22Rv1 (cell line): Measurements from ENCODE around the gene ZBTB20.

Source experiments
- H3K27ac ChIP-seq: fragments of 450-650 bp; 2 replicates; pipeline ENCODE4 v1.5.1; 2017
- ZFX ChIP-seq: fragments of 450-650 bp; IDR thresholded peaks from 2 replicates; pipeline ENCODE4 v1.6.1; 2017; ENCODE audit warnings: antibody characterized with exemption, borderline replicate concordance
- TF ChIP-seq, protein P1 (sequence below): fragments of 450-650 bp; IDR thresholded peaks from 2 replicates; pipeline ENCODE4 v1.5.1; 2017; ENCODE audit warnings: mild to moderate bottlenecking

The ZBTB20 gene

DNA sequence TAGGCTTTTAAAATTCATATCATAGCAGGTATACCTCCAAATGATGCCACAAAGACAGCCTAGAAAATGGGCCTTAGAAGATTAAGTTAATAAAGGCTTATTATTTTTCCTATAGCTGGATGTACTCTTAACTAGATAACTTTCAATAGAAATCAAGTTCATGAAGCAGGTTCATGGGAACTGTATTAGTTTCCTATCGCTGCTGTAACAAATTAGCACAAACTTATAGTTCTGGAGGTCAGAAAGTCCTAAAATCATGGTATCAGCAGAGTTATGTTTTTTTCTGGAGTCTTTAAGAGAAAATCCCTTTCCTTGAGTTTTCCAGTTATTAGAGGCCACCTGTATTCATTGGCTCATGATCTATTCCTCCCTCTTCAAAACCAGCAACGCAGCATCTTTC, 583.4 kb downstream of the ZBTB20 start:
- no peak for TF ChIP-seq ZFX
- TF ChIP-seq, protein P1, sequence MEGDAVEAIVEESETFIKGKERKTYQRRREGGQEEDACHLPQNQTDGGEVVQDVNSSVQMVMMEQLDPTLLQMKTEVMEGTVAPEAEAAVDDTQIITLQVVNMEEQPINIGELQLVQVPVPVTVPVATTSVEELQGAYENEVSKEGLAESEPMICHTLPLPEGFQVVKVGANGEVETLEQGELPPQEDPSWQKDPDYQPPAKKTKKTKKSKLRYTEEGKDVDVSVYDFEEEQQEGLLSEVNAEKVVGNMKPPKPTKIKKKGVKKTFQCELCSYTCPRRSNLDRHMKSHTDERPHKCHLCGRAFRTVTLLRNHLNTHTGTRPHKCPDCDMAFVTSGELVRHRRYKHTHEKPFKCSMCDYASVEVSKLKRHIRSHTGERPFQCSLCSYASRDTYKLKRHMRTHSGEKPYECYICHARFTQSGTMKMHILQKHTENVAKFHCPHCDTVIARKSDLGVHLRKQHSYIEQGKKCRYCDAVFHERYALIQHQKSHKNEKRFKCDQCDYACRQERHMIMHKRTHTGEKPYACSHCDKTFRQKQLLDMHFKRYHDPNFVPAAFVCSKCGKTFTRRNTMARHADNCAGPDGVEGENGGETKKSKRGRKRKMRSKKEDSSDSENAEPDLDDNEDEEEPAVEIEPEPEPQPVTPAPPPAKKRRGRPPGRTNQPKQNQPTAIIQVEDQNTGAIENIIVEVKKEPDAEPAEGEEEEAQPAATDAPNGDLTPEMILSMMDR: no peak
- H3K27ac ChIP-seq: no peak overlapping the region

DNA sequence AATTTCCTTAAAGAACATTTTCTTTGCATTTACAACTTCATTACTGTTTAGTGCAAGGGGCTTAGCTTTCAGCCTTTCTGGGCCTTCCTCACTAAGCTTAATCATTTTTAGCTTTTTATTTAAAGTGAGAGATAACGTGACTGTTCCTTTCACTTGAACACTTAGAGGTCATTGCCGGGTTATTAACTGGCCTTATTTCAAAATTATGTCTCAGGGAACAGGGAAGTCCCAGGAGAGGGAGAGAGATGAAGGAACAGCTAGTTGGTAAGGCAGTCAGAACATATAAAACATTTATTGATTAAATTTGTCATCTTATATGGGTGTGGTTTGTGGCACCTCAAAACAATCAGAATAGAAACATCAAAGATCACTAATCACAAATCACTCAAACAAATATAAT, 584.5 kb downstream of the ZBTB20 start:
- TF ChIP-seq, protein P1: no peak
- TF ChIP-seq ZFX: no peak
- H3K27ac ChIP-seq: no peak overlapping the region

DNA sequence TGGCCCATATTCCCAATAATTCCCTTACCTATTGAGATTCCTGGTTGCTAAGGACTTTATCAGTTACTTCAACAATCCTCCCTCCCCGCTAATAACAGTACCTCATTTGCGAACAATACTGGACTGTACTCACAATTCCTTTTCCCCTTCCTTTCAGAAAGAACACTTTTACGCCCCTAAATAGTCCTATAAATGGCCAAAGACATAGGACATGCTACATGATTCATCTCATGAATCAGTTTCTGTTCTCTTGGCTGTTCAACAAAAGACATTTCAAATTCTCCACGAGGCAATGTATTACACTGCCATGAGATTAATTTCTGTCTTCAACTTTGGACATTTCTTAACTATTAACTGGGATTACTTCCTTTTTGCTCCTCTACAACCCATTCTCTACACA, 588.8 kb downstream of the ZBTB20 start:
- TF ChIP-seq, protein P1: no peak
- no peak for TF ChIP-seq ZFX
- no peak overlapping the region for H3K27ac ChIP-seq

DNA sequence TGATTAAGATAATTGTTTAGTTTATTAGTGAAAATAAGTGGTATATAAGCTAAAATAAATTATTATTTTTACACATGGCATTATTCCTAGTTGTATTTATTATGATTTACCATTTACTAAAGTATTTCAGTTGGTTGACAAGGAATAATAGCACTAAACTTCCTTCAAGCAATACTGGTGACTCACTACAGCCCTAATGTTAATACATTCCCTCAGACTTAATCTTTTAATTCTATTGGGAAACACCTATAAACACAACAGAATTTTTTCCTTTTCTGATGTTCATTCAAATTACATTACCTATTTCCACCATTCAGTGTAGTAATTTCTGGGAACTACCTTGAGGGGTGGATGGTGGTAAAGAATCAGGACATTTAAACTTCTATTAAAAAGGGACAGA, 589.3 kb downstream of the ZBTB20 start:
- no peak overlapping the region for H3K27ac ChIP-seq

DNA sequence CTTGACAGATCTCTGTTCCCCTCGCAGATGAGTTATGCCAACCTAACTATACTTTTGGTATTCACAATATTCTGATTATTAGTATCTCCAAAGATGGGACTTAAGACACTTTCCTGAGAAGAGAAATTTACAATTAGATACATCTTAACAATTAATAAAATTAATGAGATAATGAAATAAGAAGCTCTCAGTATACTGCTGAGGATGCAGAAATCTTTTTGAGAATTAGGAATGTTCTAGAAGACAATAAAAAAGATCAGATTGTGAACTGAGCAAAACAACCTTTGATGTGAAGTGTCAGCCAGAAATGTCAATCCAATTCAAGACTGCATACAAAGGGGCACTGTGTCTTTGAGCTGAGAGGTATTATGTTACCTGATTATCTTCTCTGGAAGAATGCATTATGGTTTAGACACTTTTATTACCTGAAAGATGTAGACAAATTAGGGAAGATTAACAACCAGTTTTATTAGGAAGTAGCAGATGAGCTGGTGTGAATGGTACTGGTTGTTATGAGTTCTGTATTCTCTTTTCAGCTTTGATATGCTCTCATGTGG, 590.4 kb downstream of the ZBTB20 start:
- H3K27ac ChIP-seq: no peak overlapping the region
- no peak for TF ChIP-seq ZFX
- TF ChIP-seq, protein P1: no peak

More for the DNA sequence above, 589.3 kb downstream of the ZBTB20 start:
- TF ChIP-seq, protein P1: no peak
- no peak for TF ChIP-seq ZFX

DNA sequence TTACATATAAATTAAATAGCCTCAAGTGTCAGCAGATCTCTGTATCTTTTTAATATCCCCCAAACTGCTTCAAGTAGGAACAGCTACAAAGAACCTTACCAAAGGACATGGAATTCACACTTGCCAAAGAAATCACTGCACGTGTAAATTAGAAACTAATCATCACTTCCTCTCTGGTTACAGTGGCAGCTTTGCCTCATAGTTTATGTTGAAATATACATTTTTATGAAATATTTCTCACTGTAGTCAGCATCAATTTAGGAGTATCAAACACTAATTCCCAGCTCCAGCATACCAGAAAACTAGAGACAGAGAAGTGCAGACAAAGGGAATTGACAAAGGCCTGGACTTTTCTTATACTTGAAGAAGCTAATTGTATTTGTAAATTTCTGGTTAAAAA, 592.4 kb downstream of the ZBTB20 start:
- no peak for TF ChIP-seq ZFX
- TF ChIP-seq, protein P1: no peak
- no peak overlapping the region for H3K27ac ChIP-seq

DNA sequence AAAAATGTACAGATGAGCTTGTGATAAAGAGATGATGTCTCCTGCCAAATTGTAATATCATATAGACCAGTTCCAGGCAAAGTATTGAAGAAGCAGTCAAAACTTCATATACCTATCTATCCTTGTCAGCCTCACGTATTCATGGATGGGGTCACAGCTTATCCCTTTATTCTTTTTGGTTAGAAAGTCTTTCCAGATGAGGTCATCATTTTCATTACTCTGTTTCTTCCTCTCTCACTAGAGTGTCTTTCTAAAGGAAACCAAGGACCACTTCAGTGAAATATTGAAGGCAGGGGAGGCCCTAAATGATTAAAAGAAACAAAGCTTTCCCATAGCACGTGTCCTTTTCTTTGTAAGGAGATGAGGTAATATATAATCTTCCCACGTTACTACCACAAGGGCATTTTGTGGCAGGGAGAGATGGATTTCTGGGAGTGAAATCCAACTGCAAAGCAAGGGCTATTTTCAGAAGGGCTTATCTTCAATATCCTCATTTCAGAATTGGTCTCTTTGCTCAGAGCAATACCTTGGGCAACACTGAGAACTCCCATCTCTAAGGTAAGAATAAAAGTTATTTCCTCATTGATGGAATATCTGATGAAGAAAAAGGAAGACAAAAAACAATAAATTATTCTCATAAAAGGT, 593.0 kb downstream of the ZBTB20 start:
- no peak overlapping the region for H3K27ac ChIP-seq
- TF ChIP-seq, protein P1: no peak
- TF ChIP-seq ZFX: no peak
